WTC11 (cell line): Measurements from ENCODE around the gene TAAR8. TPM values are rescaled to one million over a fixed set of nuclear protein-coding genes. Genes with fewer than 3 reads are reported as not detected.

Experiments used
- ATAC-seq: fragments of 200-7000 bp; cut with Tn5 transposase; 2 replicates; pipeline ENCODE4 v1.10.0; 2021; ENCODE audit warnings: mild to moderate bottlenecking, moderate library complexity
- CTCF ChIA-PET: fragments of 300-600 bp; sonication (Branson Sonifier 250); formaldehyde crosslinking; loops from one replicate; lab custom pipeline; 2021; ENCODE audit warnings: antibody characterized with exemption; lab: Charles Lee
- POLR2A ChIA-PET: fragments of 350-600 bp; sonication (Branson Sonifier 250); formaldehyde crosslinking; loops from one replicate; lab custom pipeline; 2021; ENCODE audit warnings: antibody characterized with exemption; lab: Charles Lee
- DNase-seq: peaks from one replicate; pipeline ENCODE4 v3.0.0; 2021; ENCODE audit warnings: low spot score
- H3K27ac Mint-ChIP-seq: 2 replicates; pipeline ENCODE4 v1.8.0; 2021; ENCODE audit warnings: mixed read lengths
- H3K27me3 Mint-ChIP-seq: 2 replicates; pipeline ENCODE4 v1.8.0; 2021; ENCODE audit warnings: low read depth, mild to moderate bottlenecking, moderate library complexity, mixed read lengths
- H3K36me3 Mint-ChIP-seq: 2 replicates; pipeline ENCODE4 v1.8.0; 2021; ENCODE audit warnings: mixed read lengths
- H3K4me1 Mint-ChIP-seq: 2 replicates; pipeline ENCODE4 v1.8.0; 2022; ENCODE audit warnings: mixed read lengths
- H3K4me3 Mint-ChIP-seq: 2 replicates; pipeline ENCODE4 v1.8.0; 2021; ENCODE audit warnings: mild to moderate bottlenecking, moderate library complexity, mixed read lengths
- H3K9me3 Mint-ChIP-seq: 2 replicates; pipeline ENCODE4 v1.8.0; 2021; ENCODE audit warnings: mixed read lengths
- ATF2 ChIP-seq: sonication (generic); formaldehyde crosslinking; IDR thresholded peaks from 2 replicates; pipeline ENCODE4 v1.8.1; 2022; ENCODE audit warnings: low read depth, missing genetic modification reagents, borderline replicate concordance
- CREB1 ChIP-seq: sonication (generic); formaldehyde crosslinking; IDR thresholded peaks from 2 replicates; pipeline ENCODE4 v1.8.0; 2023; ENCODE audit warnings: mild to moderate bottlenecking, missing genetic modification reagents
- FOXP4 ChIP-seq: sonication (generic); formaldehyde crosslinking; IDR thresholded peaks from 2 replicates; pipeline ENCODE4 v1.8.0; 2022; ENCODE audit warnings: mild to moderate bottlenecking, missing genetic modification reagents
- GRHL2 ChIP-seq: fragments of 250-450 bp; sonication (Bioruptor Pico); IDR thresholded peaks from 2 replicates; pipeline ENCODE4 v1.8.0; 2022; ENCODE audit warnings: mild to moderate bottlenecking, moderate library complexity; ENCODE audit not compliant: insufficient replicate concordance, severe bottlenecking
- JAZF1 ChIP-seq: fragments of 250-450 bp; sonication (Bioruptor Pico); IDR thresholded peaks from 2 replicates; pipeline ENCODE4 v1.9.0; 2021; ENCODE audit warnings: moderate library complexity, mild to moderate bottlenecking, inconsistent platforms
- NFATC4 ChIP-seq: fragments of 250-450 bp; sonication (Bioruptor Pico); IDR thresholded peaks from 2 replicates; pipeline ENCODE4 v1.9.0; 2021; ENCODE audit warnings: mild to moderate bottlenecking
- NFE2L1 ChIP-seq: sonication (generic); formaldehyde crosslinking; IDR thresholded peaks from 2 replicates; pipeline ENCODE4 v1.8.1; 2023; ENCODE audit warnings: missing genetic modification reagents
- NFYB ChIP-seq: sonication (generic); formaldehyde crosslinking; conservative IDR thresholded peaks from 2 replicates; pipeline ENCODE4 v1.8.0; 2022; ENCODE audit warnings: low read depth, missing genetic modification reagents
- PRDM15 ChIP-seq: sonication (generic); formaldehyde crosslinking; IDR thresholded peaks from 2 replicates; pipeline ENCODE4 v1.8.0; 2022; ENCODE audit warnings: missing genetic modification reagents
- PREB ChIP-seq: sonication (generic); formaldehyde crosslinking; IDR thresholded peaks from 2 replicates; pipeline ENCODE4 v1.8.1; 2022; ENCODE audit warnings: mild to moderate bottlenecking, missing genetic modification reagents, moderate library complexity, borderline replicate concordance
- TCF7 ChIP-seq: sonication (generic); formaldehyde crosslinking; IDR thresholded peaks from 2 replicates; pipeline ENCODE4 v1.8.0; 2022; ENCODE audit warnings: mild to moderate bottlenecking, low read depth, missing genetic modification reagents, moderate library complexity
- ZBTB21 ChIP-seq: sonication (generic); formaldehyde crosslinking; IDR thresholded peaks from 2 replicates; pipeline ENCODE4 v1.8.1; 2023; ENCODE audit warnings: mild to moderate bottlenecking, missing genetic modification reagents, borderline replicate concordance
- ZNF121 ChIP-seq: sonication (generic); formaldehyde crosslinking; IDR thresholded peaks from 2 replicates; pipeline ENCODE4 v1.8.0; 2023; ENCODE audit warnings: missing genetic modification reagents
- ZNF138 ChIP-seq: sonication (generic); formaldehyde crosslinking; conservative IDR thresholded peaks from 2 replicates; pipeline ENCODE4 v1.8.1; 2022; ENCODE audit warnings: mild to moderate bottlenecking, moderate library complexity, missing genetic modification reagents
- ZNF219 ChIP-seq: sonication (generic); formaldehyde crosslinking; IDR thresholded peaks from 2 replicates; pipeline ENCODE4 v1.8.0; 2023; ENCODE audit warnings: missing genetic modification reagents, mild to moderate bottlenecking, borderline replicate concordance
- total RNA-seq: library from RNA; stranded (reverse); gene quantifications from 3 replicates; pipeline ENCODE4 v1.2.3, GENCODE V29; 2021
- TF ChIP-seq, protein P1 (sequence below): fragments of 250-450 bp; sonication (Bioruptor Pico); IDR thresholded peaks from 2 replicates; pipeline ENCODE4 v1.9.0; 2021; ENCODE audit warnings: mild to moderate bottlenecking
- TF ChIP-seq, protein P2 (sequence below): fragments of 250-450 bp; sonication (Bioruptor Pico); IDR thresholded peaks from 2 replicates; pipeline ENCODE4 v1.9.0; 2021; ENCODE audit warnings: moderate library complexity, mild to moderate bottlenecking, inconsistent platforms, borderline replicate concordance

The TAAR8 gene
- total RNA-seq, 1 experiment from 2014 or later = not detected

- Mint-ChIP-seq H3K4me1 (peaks cover 22% of the 10 kb centered on the region), H3K27me3 (peaks cover 18% of the 10 kb centered on the region), H3K4me3 (peak overlapping the region; percentile 85), H3K9me3 (no peaks in the 10 kb centered on the region), H3K27ac (no peak overlapping the region), H3K36me3 (peaks cover 7% of the 10 kb centered on the region; the same call in 1 of the 2 replicates)
- TF ChIP-seq CREB1 (CRISPR knock-in tag) (no peak), PREB (CRISPR knock-in tag) (no peak), ZNF121 (CRISPR knock-in tag) (no peak)
- no peak for DNase-seq
- POLR2A ChIA-PET = no interaction called here
- no peak for ATAC-seq
- CTCF ChIA-PET = interaction anchor here (1.4 to 2.1 kb wide), 4 partner anchors 27 to 256 kb away, joined by 5 to 12 read pairs (median 7); no protein-coding TSS in a partner anchor
These were observed 40.6 kb upstream of the TAAR8 start for GRCh38 chr6:132511831-132512220.

DNA sequence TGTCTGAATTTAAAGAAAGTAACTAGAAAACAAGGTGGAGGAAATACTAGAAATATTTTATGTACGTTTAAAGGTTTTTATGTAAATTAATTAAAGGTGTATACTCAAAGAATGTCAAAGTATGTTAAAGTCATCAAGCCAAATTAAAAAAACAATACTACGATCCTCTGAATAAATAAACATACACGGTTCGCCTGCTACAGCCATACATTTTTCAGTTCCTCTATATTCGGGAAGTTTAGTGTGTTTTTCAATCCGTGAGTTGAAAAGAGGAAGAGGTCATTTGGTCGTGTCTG, 40.2 kb upstream of the TAAR8 start:
- ChIA-PET POLR2A (no interaction called here), CTCF (interaction anchor here (1.1 to 2.1 kb wide), 7 partner anchors 18 to 286 kb away, joined by 3 to 12 read pairs (median 7); partner anchors contain the start of gene SLC18B1)
- peaks cover 22% of the 10 kb centered on the region for H3K4me1 Mint-ChIP-seq
- DNase-seq (no peak), ATAC-seq (no peak)
- H3K36me3 Mint-ChIP-seq = peaks cover 7% of the 10 kb centered on the region; the same call in 1 of the 2 replicates
- H3K9me3 Mint-ChIP-seq = no peaks in the 10 kb centered on the region
- TF ChIP-seq NFE2L1 (CRISPR knock-in tag) = no peak
- TF ChIP-seq, protein P1, sequence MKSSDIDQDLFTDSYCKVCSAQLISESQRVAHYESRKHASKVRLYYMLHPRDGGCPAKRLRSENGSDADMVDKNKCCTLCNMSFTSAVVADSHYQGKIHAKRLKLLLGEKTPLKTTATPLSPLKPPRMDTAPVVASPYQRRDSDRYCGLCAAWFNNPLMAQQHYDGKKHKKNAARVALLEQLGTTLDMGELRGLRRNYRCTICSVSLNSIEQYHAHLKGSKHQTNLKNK (CRISPR knock-in tag) = no peak
- no peak for TF ChIP-seq NFATC4 (CRISPR knock-in tag)
- TF ChIP-seq GRHL2 = no peak
- TF ChIP-seq, protein P2, sequence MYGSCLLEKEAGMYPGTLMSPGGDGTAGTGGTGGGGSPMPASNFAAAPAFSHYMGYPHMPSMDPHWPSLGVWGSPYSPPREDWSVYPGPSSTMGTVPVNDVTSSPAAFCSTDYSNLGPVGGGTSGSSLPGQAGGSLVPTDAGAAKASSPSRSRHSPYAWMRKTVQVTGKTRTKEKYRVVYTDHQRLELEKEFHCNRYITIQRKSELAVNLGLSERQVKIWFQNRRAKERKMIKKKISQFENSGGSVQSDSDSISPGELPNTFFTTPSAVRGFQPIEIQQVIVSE (CRISPR knock-in tag) = no peak
- no peak for TF ChIP-seq FOXP4 (CRISPR knock-in tag)
- TF ChIP-seq NFYB (CRISPR knock-in tag) = no peak
- no peak for TF ChIP-seq PRDM15 (CRISPR knock-in tag)
- TF ChIP-seq TCF7 (CRISPR knock-in tag) = no peak
- no peak for TF ChIP-seq ZNF219 (CRISPR knock-in tag)
- no peak for TF ChIP-seq ZBTB21 (CRISPR knock-in tag)
- no peak for TF ChIP-seq ATF2 (CRISPR knock-in tag)
- no peak for TF ChIP-seq ZNF138 (CRISPR knock-in tag)
- TF ChIP-seq JAZF1 (CRISPR knock-in tag) = no peak
- peak overlapping the region; percentile 85 for H3K4me3 Mint-ChIP-seq
- H3K27ac Mint-ChIP-seq = no peak overlapping the region; the same call in 1 of the 2 replicates
- H3K27me3 Mint-ChIP-seq = peaks cover 18% of the 10 kb centered on the region
